HL-60 (cell line): ENCODE results near the gene TMEM130.

Experiments used
- GABPA ChIP-seq: IDR thresholded peaks from 2 replicates; pipeline ENCODE4 v1.6.1; 2012; ENCODE audit warnings: low read depth
- POLR2AphosphoS5 ChIP-seq: IDR thresholded peaks from 2 replicates; pipeline ENCODE4 v1.6.1; 2012; ENCODE audit warnings: low read depth
- SPI1 ChIP-seq: IDR thresholded peaks from 2 replicates; pipeline ENCODE4 v1.6.1; 2012; ENCODE audit warnings: low read depth, mild to moderate bottlenecking, borderline replicate concordance
- TF ChIP-seq, protein P1 (sequence below): IDR thresholded peaks from one replicate; pipeline ENCODE4 v1.5.1; 2011; ENCODE audit warnings: low read length, control low read depth, inconsistent platforms; ENCODE audit not compliant: insufficient read depth
- TF ChIP-seq, protein P2 (sequence below): IDR thresholded peaks from 2 replicates; pipeline ENCODE4 v1.6.1; 2012; ENCODE audit warnings: low read depth; ENCODE audit not compliant: insufficient replicate concordance

- TF ChIP-seq, protein P1, sequence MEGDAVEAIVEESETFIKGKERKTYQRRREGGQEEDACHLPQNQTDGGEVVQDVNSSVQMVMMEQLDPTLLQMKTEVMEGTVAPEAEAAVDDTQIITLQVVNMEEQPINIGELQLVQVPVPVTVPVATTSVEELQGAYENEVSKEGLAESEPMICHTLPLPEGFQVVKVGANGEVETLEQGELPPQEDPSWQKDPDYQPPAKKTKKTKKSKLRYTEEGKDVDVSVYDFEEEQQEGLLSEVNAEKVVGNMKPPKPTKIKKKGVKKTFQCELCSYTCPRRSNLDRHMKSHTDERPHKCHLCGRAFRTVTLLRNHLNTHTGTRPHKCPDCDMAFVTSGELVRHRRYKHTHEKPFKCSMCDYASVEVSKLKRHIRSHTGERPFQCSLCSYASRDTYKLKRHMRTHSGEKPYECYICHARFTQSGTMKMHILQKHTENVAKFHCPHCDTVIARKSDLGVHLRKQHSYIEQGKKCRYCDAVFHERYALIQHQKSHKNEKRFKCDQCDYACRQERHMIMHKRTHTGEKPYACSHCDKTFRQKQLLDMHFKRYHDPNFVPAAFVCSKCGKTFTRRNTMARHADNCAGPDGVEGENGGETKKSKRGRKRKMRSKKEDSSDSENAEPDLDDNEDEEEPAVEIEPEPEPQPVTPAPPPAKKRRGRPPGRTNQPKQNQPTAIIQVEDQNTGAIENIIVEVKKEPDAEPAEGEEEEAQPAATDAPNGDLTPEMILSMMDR = no peak
- TF ChIP-seq GABPA (no peak), SPI1 (no peak), POLR2AphosphoS5 (no peak)
- TF ChIP-seq, protein P2, sequence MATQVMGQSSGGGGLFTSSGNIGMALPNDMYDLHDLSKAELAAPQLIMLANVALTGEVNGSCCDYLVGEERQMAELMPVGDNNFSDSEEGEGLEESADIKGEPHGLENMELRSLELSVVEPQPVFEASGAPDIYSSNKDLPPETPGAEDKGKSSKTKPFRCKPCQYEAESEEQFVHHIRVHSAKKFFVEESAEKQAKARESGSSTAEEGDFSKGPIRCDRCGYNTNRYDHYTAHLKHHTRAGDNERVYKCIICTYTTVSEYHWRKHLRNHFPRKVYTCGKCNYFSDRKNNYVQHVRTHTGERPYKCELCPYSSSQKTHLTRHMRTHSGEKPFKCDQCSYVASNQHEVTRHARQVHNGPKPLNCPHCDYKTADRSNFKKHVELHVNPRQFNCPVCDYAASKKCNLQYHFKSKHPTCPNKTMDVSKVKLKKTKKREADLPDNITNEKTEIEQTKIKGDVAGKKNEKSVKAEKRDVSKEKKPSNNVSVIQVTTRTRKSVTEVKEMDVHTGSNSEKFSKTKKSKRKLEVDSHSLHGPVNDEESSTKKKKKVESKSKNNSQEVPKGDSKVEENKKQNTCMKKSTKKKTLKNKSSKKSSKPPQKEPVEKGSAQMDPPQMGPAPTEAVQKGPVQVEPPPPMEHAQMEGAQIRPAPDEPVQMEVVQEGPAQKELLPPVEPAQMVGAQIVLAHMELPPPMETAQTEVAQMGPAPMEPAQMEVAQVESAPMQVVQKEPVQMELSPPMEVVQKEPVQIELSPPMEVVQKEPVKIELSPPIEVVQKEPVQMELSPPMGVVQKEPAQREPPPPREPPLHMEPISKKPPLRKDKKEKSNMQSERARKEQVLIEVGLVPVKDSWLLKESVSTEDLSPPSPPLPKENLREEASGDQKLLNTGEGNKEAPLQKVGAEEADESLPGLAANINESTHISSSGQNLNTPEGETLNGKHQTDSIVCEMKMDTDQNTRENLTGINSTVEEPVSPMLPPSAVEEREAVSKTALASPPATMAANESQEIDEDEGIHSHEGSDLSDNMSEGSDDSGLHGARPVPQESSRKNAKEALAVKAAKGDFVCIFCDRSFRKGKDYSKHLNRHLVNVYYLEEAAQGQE = no peak
These were observed 72.7 kb downstream of the TMEM130 start for GRCh38 chr7:98797150-98797549.
